Fibroblast of peridontal ligament (primary cell): ENCODE results near the gene FBL.

ENCODE experiments used
- DNase-seq: peaks from one replicate; pipeline ENCODE4 v3.0.0-alpha.2; 2010; ENCODE audit errors: extremely low read depth

Gene FBL

DNA sequence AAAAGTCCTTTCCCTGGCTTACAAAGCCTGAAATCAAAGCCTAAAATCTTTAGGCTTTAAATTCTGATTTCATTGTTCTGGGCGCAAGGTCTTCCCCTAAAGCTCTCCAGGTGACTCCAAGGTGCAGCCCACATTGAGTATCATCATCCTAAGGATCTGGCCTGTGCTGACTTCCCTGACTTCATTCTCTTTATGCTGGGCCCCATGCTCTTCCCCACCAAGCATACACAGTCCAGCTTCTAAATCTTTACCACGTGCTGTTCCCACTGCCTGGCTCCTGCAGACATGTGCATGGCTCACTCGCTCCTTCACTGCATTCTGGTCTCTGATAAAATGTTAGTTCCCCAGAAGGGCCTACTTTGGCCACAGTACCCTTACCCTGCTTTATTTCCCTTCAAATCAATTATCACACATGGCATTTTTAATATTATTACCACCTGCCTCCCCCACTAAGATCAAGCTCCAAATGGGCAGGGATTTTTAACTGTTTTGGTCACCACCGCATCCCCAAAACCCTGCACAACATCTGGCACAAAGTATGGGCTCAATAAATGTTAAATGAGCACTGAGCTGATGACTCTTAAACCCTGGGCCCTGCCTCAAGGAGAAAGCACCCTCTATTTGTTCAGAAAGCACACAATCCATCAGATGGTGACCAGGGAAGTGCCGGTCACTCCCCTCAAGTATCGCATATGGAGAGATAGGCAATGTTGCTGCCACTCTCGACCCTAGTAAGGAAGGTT is 3.3 kb downstream of the FBL start:
- no peak for DNase-seq

DNA sequence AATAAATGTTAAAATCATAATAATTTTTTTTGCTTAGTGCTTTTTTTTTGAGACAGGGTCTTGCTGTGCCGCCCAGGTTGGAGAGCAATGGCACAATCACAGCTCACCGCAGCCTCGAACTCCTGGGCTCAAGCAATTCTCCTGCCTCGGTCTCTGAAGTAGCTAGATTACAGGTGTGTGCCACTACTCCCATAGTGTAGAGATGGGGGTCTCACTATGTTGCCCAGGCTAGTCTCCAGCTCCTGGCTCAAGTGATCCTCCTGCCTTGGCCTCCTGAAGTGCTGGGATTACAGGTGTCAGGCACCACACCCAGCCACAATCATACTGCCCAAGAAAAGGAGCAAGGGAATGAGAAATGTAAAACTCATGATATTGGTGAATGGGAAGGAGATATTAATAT is 5.1 kb downstream of the FBL start:
- DNase-seq, result no peak

GRCh38 chr19:39840492-39840891 is 5.7 kb downstream of the FBL start:
- DNase-seq, result no peak

DNA sequence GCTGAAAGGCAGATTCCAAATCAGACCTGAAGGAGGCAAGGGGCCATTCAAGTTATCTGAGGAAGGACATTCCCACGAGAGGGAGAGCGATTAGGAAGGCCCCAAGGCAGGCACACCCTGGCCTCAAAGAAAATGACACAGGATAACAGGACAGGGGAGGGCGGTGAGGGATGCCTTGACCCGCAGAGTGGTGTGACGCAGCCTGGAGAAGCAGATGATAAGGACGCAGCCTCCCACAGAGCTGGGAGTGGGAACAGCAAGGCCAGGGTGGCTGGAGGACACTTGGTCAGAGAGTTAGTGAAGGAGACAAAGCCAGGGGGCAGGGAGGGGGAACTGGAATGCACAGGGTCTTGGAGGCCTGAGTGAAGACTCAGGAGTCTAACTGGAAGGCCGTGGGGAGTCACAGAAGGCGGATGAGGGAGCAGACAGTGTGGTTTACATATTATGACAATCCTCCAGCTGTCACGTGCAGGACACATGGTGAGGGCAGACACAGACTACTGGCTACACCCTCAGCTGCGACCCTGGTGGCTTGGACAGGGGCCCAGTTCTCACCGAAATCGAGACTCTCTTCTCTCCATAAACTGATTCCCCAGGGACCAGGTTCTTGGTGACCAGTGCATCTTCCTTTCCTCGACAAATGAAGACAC is 6.4 kb downstream of the FBL start:
- no peak for DNase-seq

- no peak for DNase-seq
Observed at GRCh38 chr19:39838569-39838968, 7.6 kb downstream of the FBL start.

DNA sequence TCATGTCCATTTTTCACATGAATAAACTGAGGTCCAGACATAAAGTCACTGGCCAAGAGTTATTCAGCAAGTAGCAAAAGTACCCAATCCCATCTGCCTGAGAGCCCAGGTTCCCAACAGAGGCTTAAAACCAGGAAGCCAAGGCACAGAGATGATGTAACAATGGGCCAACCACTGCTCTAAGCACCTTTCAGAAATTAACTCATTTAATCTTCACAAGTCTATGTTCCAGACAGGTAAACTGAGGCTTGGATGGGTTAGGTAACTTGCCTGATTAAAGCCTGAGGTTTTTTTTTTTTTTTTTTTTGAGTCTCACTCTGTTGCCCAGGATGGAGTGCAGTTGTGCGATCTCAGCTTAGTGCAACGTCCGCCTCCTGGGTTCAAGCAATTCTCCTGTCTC is 8.2 kb downstream of the FBL start:
- DNase-seq, result no peak

DNA sequence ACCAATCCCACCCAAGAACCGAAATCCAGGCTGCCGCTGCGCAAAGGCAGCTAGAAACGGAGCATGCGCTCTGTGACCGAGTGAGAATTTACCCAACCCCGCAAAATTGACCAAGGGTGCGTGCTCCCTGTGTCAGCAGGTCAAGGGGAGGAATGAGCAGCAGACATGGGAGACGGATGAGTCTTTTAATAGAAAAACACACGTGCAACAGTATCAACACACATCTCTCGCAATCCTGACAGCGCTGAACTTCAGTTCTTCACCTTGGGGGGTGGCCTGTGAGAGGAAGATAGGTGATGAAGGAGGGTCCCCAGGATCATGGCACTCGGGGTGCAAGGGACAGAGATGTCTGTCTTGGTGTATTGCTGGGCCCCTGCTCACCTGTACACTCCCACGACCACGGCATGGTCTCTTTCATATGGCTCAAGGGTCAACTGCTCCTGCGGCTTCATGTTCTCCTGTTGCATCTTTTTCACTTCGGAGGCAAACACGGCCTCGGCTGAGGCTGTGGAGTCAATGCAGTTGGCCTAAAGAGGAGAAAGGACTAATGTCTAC is 11.8 kb downstream of the FBL start:
- no peak for DNase-seq

GRCh38 chr19:39833464-39834286 is 12.5 kb downstream of the FBL start, which contains the start of gene DYRK1B:
TSS of gene DYRK1B (minus strand) at chr19:39834162. CDS start at chr19:39831867, 2,295 bp downstream.
- peak; percentile 97 for DNase-seq

- no peak for DNase-seq
Observed at GRCh38 chr19:39833160-39833463, 13.1 kb downstream of the FBL start.

GRCh38 chr19:39832341-39833083 is 13.7 kb downstream of the FBL start:
- DNase-seq, result peak; percentile 64

DNA sequence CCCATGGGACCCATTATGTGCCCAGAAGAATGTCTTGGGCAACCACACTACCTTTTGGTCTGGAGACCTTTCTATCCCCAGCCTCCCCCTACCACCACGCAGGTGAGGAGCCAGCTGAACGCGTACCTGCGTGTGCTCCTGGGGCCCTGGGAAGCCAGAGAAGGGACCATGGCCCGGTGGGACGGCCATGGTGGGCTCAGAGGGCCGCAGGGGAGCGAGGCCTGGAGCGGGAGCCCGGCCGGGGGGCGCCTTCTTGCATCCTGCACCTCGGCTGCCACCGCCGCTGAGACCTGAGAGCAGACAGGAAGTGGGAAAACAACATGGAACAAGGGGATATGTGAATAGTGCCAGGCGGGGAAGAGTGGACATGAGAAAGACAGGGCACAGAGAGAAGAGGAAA is 14.5 kb downstream of the FBL start:
- no peak for DNase-seq

GRCh38 chr19:39830847-39831246 is 15.3 kb downstream of the FBL start:
- no peak for DNase-seq

GRCh38 chr19:39830406-39830805 is 15.8 kb downstream of the FBL start:
- DNase-seq, result no peak

GRCh38 chr19:39829702-39830275 is 16.4 kb downstream of the FBL start:
- DNase-seq, result no peak

DNA sequence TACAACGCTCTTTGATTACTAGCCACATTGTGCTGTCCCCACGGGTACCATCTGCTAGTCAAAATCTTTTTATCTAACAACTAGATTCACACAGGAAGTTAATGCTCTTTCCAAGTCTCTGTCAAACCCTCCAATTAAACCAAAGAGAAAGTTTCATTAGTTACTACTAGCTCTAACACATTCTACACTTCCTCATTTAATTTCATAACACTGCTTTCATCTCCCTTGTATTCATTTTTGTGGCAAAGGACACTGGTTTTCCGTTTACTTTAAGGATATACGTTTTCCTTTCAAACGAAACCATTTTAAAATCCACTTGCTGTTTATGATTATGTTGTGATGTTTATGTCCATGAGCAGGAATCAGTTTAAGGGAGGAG is 17.5 kb downstream of the FBL start:
- no peak for DNase-seq

GRCh38 chr19:39828015-39828653 is 18.0 kb downstream of the FBL start:
- no peak for DNase-seq

DNA sequence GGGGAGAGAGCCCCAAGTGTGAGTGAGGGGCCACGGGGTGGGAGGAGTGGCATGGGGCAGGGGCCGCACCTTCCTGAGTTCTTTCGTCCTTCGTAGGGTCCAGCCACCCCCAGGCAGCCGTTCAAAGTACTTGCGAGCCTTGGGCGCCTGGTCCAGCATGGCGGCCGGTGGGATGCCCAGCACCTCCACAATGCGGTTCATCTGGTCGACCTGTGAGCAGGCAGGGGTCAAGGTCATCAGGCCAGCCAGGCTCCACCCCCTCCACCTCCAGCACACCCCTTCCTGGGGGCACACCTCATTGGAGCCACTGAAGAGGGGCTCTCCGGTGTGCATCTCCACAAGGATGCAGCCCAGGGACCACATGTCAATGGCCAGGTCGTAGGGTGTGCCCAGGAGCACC is 19.0 kb downstream of the FBL start:
- DNase-seq, result no peak

DNA sequence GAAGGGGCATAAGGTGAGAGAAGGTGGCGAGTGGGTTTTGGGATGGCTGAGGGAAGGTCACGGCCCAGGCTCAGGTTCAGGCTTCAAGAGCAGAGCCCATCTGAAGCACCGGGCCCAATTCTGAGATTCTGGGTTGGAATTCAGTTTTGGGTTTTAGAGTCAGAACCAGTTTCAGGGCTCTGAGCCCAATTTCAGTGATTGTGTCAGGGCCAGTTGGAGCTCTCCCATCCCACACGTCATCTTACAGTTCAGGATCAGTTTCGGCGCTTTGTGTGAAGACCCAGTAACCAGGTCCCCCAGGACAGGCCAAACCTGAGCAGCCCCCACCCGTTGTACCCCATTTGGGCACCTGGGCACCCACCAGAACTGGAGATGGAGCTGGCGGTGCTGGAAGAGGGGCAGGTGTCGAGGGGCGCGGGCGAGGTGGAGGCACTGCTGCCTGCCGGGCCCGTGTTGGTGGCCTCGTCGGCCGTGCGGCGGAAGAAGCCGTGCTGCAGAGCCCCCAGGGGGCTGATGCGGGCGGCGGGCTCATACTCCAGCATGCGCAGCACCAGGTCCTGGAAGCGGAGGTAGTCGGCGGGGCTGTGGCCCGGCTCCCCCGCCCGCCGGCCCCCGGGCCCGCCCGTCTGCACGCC is 19.8 kb downstream of the FBL start:
- no peak for DNase-seq

DNA sequence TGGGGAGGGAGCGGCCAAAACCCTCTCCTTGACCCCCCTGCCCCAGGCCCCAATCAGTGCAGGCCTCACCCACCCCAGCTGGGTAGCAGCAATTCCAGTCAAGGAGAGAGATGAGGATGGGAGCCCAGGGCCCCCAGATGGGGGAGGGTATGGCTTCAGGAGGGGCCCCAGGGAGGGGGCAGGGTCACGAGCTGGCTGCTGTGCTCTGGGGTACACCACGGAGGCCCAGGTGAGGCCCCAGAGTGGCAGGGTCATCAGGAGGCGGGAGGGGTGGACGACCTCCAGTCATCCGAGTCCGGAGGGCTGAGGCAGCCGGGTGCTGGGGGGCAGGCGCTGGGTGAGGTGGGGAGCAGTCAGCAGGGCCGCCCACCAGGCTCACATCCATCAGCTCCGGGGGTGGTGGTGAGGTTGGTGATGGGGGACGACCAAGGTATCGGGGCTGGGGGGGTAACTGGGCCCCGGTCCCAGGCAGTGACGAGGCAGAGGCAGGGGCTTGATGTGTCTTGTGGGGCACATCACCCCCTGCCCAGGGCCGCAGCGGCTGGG is 20.6 kb downstream of the FBL start:
- DNase-seq, result no peak

DNA sequence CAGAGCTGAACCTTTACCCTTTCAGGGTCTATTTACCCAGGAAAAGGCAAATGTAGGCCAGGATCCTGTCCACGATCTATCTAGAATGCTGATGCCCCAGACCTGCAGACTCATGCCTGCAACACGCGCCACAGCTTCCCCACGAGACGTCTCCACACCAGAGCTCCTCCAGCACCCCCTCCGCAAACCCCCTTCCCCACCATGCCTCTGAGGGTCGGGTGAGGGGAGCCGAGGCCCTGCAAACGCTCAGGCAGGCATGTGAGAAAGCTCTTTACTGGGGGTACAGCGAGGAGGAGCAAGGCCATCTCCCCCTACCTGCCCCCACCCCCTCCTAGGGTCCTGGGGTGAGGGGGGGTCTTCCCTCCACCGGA is 21.1 kb downstream of the FBL start:
- DNase-seq, result no peak
